Stomach smooth muscle (tissue), 2 donors: ENCODE data around the gene ARL6IP1.

Source experiments
- H3K27ac ChIP-seq: one replicate; pipeline ENCODE4 v1.7.0; 2013; ENCODE audit warnings: mild to moderate bottlenecking, low read length, inconsistent platforms
- H3K27me3 ChIP-seq, 2 donors: one replicate each; pipeline ENCODE4 v1.7.0; 2013; ENCODE audit warnings: low read length in 2 of 2; ENCODE audit not compliant: insufficient read depth in 2 of 2, control insufficient read depth in 1 of 2
- H3K36me3 ChIP-seq, 2 donors: one replicate each; pipeline ENCODE4 v1.7.0; 2013; ENCODE audit warnings: low read length in 2 of 2; ENCODE audit not compliant: control insufficient read depth in 2 of 2, insufficient read depth in 2 of 2
- H3K4me1 ChIP-seq: one replicate; pipeline ENCODE4 v1.7.0; 2013; ENCODE audit warnings: low read length; ENCODE audit not compliant: control insufficient read depth, insufficient read depth
- H3K4me3 ChIP-seq, 2 donors: one replicate each; pipeline ENCODE4 v1.7.0; 2013; ENCODE audit warnings: low read length in 2 of 2
- H3K9ac ChIP-seq, 2 donors: one replicate each; pipeline ENCODE4 v1.7.0; 2013; ENCODE audit warnings: low read length in 2 of 2, mild to moderate bottlenecking in 1 of 2
- H3K9me3 ChIP-seq, 2 donors: one replicate each; pipeline ENCODE4 v1.7.0; 2013; ENCODE audit warnings: low read length in 2 of 2; ENCODE audit not compliant: control insufficient read depth in 2 of 2
- donor health status: healthy.
- donor health status: Pancreatic carcinoma.

The ARL6IP1 gene

DNA sequence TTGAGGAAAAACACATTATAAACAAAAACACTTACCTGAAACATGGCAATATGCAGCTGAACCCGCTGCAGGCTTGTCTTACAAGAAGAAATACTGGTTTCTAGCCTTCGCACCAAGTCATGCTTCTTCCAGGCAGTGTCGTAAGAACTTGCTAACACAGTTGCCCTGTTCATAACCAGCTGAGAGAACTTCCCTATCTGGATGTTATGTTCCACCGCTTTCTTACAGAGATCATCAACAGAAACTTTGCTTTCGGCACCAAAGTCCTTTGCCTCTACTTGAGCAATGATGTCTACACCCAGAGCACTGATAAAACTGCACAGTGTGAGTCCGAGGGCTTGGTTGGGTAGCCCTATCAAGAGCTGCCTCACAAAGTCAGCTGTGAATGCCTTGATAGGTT lies 27.9 kb upstream of the ARL6IP1 start:
- no peak overlapping the region for H3K27ac ChIP-seq
- H3K27me3 ChIP-seq, result no peaks in the 10 kb centered on the region
- H3K9ac ChIP-seq, result no peak overlapping the region
- no peaks in the 10 kb centered on the region for H3K4me1 ChIP-seq
- no peaks in the 10 kb centered on the region for H3K9me3 ChIP-seq
- H3K36me3 ChIP-seq, result peaks cover 44 to 46% of the 10 kb centered on the region in 2 donors
- no peak overlapping the region for H3K4me3 ChIP-seq

DNA sequence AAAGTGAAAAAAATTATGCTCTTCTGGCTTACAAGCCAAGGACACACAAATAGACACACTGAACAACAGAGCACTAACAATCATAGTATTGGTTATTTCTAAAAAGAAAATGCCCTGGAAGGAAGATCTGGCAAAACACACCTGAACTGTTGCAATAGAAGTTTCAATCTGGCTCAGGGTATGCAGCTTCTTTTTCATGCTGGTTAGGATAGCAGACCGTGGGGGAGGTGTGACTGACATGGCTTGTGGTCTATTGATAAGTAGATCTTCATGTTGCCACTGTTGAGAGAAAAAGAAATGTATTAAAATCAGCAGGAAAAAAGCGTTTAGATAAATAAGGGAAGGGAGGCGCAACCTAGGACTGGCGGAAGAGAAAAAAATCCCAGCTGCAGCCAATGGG lies 26.5 kb upstream of the ARL6IP1 start:
- Histone ChIP-seq H3K27ac (no peak overlapping the region), H3K9ac (no peak overlapping the region), H3K9me3 (no peaks in the 10 kb centered on the region), H3K36me3 (peaks cover 38 to 39% of the 10 kb centered on the region in 2 donors), H3K4me3 (no peak overlapping the region), H3K4me1 (no peaks in the 10 kb centered on the region), H3K27me3 (no peaks in the 10 kb centered on the region)

DNA sequence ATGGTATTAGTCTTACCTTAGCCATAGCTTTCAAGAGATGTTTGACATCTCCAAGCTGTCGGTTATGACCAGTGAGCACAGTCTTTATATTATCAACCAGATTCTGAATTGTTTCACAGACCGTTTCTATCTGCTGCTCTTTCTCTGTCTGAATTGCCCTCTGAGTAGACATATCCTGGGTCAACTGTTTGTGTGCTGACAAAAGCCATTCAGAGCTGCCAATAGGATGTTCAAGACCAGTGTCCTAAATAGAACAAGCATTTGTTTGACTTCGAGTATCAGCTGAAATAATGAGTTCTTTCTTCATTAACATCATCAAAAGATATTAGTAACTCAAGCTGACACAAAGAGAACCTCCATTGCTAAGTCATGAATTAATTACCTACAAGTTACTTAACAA lies 14.9 kb upstream of the ARL6IP1 start:
- Histone ChIP-seq H3K27me3 (no peaks in the 10 kb centered on the region), H3K9ac (no peak overlapping the region), H3K36me3 (peaks cover 25 to 30% of the 10 kb centered on the region in 2 donors), H3K9me3 (no peaks in the 10 kb centered on the region), H3K27ac (no peak overlapping the region), H3K4me1 (no peaks in the 10 kb centered on the region), H3K4me3 (no peak overlapping the region)

DNA sequence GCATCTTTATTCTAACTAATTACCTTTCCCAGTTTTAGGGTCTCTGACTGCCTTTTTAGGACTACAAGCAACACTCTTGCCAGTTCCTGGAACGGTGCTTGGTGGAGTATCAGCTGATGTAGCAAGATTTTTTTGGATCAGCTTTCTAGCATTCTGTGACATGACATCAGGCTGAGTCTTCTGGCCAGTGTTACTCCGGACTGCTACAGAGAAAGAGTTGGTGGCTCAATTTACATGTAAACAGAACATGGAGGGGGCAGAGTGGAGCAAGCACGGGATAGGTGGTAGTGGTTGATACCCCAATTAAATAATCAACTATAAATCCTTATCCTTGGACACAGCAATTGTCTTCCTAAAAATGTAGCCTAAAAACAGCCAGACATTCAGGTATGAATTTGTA lies 10.6 kb upstream of the ARL6IP1 start:
- Histone ChIP-seq H3K9me3 (no peaks in the 10 kb centered on the region), H3K9ac (no peak overlapping the region), H3K27ac (no peak overlapping the region), H3K4me1 (no peaks in the 10 kb centered on the region), H3K4me3 (no peak overlapping the region), H3K36me3 (peaks cover 39 to 51% of the 10 kb centered on the region in 2 donors), H3K27me3 (no peaks in the 10 kb centered on the region)

DNA sequence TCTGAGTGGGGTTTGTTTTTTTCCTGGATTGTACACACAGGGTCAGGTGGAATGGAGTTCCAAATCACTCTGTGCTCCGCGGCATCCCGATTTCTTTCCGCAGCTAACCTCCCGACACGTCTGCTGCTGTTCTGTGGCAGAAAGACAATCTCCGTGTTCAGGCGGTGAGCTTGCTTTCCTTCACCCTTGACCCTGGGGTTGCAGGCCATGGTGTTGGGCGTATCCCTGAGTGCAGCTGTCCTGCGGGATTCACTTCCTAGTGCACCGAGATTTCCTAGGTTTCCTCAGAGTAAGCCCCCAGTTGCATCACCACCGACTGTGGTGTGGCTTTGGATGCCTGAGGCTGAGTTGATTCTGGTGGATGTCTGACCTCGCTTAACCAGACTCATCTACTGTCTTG lies 7.8 kb upstream of the ARL6IP1 start:
- H3K27me3 ChIP-seq, result no peaks in the 10 kb centered on the region
- H3K9ac ChIP-seq, result no peak overlapping the region
- H3K36me3 ChIP-seq, result peaks cover 31 to 34% of the 10 kb centered on the region in 2 donors
- no peaks in the 10 kb centered on the region for H3K9me3 ChIP-seq
- H3K27ac ChIP-seq, result no peak overlapping the region
- no peak overlapping the region for H3K4me3 ChIP-seq
- H3K4me1 ChIP-seq, result no peaks in the 10 kb centered on the region

- H3K27me3 ChIP-seq, result no peaks in the 10 kb centered on the region
- no peak overlapping the region for H3K9ac ChIP-seq
- no peak overlapping the region for H3K27ac ChIP-seq
- H3K9me3 ChIP-seq, result no peaks in the 10 kb centered on the region
- no peak overlapping the region for H3K4me3 ChIP-seq
- H3K36me3 ChIP-seq, result peaks cover 18% of the 10 kb centered on the region in 2 donors
- H3K4me1 ChIP-seq, result peaks cover 8% of the 10 kb centered on the region
Observed at GRCh38 chr16:18805257-18805773, 4.0 kb upstream of the ARL6IP1 start.

DNA sequence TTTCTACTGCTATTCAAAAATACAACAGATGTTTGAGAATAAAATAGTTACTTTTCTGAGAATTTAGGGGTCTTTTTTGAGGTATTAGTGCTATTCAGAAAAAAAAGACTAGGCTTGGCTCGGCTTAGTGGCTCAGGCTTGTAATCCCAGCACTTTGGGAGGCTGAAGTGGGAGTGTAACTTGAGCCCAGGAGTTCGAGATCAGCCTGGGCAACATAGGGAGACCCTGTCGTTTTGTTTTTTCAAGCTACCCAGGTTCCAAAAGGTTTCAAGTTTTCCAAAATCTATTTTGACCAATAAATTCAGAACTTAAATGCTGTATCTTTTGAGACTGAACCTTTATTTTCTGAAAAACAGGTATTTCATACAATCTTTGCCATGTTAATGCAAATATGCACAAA lies 3.2 kb upstream of the ARL6IP1 start:
- Histone ChIP-seq H3K36me3 (peaks cover 16% of the 10 kb centered on the region in 2 donors), H3K4me1 (peaks cover 14% of the 10 kb centered on the region), H3K4me3 (no peak overlapping the region), H3K27ac (no peak overlapping the region), H3K27me3 (no peaks in the 10 kb centered on the region), H3K9ac (no peak overlapping the region), H3K9me3 (no peaks in the 10 kb centered on the region)

DNA sequence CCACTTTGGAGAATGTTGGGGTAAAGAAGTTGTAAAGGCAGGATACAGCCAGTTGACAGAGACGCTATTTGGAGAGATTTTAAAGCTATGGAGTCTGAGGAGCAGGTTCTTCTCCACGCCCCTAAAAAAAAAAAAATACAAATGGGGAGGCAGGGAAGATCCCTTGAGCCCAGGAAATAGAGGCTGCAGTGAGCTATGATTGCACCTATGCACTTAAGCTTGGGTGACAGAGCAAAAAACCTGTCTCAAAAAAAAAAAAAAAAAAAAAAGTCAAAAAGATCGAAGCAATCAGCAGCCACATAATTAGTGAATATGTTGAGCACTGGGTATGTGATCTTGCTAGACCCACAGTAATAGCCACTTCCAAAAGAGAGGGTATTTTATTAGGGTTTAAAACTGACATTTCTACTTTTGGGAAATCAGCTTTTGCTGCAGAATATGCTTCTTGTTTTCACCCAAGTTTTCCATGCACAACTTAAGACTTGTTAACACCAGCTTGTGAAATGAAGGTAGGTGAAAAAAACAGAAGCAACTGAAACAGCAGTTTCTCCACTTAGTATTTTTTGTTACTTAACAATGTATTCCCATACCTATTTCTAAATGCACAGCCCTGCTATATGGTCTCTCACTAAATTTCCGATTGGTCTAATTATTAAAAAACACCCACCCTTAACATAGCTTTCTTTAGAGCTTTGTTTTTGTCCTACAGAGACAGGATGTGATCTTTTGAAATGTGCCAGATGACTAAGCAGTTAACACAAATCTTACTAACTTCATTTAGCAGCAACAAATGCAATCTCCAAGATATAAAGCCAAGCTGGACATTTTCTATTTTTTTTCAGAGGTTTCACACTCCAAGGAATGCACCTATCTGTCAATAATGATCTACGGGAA lies 2.5 kb upstream of the ARL6IP1 start:
- Histone ChIP-seq H3K4me3 (no peak overlapping the region), H3K27ac (no peak overlapping the region)

DNA sequence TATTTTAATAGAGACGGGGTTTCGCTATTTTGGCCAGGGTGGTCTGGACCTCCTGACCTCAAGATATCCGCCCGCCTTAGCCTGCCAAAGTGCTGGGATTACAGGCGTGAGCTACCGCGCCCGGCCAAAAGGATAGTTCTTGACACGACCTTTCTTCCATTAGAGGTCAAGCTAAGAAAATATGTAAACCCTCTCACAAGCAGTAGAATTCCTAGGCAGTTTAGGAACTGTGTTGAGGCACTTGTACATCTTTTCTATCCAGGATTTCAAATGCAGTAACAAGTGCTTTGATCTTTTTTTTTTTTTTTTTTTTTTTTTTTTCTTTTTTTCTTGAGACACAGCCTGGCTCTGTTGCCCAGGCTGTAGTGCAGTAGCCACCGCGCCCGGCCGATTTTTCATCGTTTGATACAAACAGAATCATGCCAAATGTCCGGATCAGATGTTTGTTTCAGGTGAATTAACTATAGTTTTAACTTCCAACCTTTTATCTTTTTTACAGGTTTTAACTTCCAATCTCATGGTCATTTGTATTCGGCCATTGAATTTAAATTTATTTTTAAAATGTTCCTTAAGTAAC lies 1.5 kb upstream of the ARL6IP1 start:
- Histone ChIP-seq H3K4me1 (peaks cover 14% of the 10 kb centered on the region), H3K27ac (peak overlapping the region; percentile 86), H3K4me3 (no peak overlapping the region), H3K9me3 (no peaks in the 10 kb centered on the region), H3K9ac (no peak overlapping the region), H3K36me3 (peaks cover under 1 to 6% of the 10 kb centered on the region in 2 donors), H3K27me3 (no peaks in the 10 kb centered on the region)

More for the DNA sequence above, 2.5 kb upstream of the ARL6IP1 start:
- Histone ChIP-seq H3K36me3 (peaks cover 9% of the 10 kb centered on the region in 2 donors), H3K9me3 (no peaks in the 10 kb centered on the region), H3K9ac (no peak overlapping the region), H3K4me1 (peaks cover 14% of the 10 kb centered on the region), H3K27me3 (no peaks in the 10 kb centered on the region)

DNA sequence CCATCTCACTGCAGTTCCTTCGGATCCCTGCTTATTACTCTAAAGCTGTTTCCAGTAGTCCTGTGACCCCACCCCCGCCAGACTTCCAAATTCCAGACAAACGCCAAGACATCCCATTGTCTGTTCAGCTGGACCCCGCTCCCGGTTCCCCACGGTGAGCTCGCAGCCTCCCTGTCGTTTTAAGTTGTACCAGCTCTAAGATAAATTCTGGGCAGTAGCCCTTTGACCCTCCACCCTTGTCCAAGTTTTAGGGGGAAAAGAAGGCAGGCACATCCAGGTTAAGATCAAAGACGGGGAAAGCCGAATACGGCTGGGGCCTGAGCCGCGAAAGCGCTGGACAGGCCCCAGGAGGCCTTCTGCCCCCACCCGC lies 589 bp downstream of the ARL6IP1 start:
- Histone ChIP-seq H3K36me3 (peaks cover 4 to 8% of the 10 kb centered on the region in 2 donors), H3K9ac (peak overlapping the region; percentile 90 to 91), H3K27me3 (no peaks in the 10 kb centered on the region), H3K4me1 (peaks cover 14% of the 10 kb centered on the region), H3K27ac (peak overlapping the region; percentile 86), H3K9me3 (no peaks in the 10 kb centered on the region), H3K4me3 (peak overlapping the region; percentile 86 to 92)

DNA sequence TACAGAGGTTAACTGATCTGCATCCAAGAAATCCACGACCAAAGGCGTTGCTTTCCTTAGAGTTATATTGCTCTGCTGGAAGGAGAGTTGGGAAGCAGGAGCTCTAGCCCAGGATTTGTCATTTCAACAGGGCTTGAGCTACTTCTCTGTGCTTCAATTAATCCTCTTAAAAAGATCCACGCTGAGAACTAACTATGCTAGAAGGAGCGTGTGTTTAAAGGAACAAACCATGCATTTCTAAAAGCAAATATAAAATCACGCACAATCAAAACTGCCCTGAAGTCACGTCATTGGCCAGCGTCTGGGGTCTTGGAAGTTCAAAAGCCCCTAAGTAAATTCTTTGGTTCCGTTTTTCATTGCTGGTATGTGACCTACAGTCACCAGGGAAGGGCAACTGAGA lies 1.1 kb downstream of the ARL6IP1 start:
- Histone ChIP-seq H3K4me3 (peak overlapping the region; percentile 86 to 92), H3K27ac (peak overlapping the region; percentile 86), H3K4me1 (peaks cover 14% of the 10 kb centered on the region), H3K9ac (peak overlapping the region; percentile 90 to 91), H3K27me3 (no peaks in the 10 kb centered on the region), H3K9me3 (no peaks in the 10 kb centered on the region), H3K36me3 (peaks cover 4 to 11% of the 10 kb centered on the region in 2 donors)
